ENCODE results near the gene EGLN3.
"Not testable (repeated sequence)": the region's sequence is repeated elsewhere in the genome, so short reads cannot be mapped to it uniquely, and the experiment has no call there.

EGLN3 gene

DNA sequence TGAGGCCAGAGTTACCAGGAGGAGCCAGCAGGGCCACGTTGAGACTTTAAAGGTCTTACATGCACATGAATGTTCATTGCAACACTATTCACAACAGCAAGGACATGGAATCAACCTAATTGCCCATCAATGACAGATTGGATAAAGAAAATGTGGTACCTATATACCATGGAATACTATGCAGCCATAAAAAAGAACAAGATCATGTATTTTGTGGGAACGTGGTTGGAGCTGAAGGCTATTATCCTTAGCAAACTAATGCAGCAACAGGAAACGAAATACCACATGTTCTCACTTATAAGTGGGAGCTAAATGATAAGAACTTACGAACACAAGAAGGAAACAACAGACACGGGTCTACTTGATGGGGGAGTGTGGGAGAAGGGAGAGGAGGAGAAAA is 11.6 kb upstream of the EGLN3 start:
- DNase-seq (ENCODE audit: low read depth in 2 of 2), result not testable (repeated sequence)

- no peak for DNase-seq (ENCODE audit: low read depth in 2 of 2)
These were observed 11.1 kb upstream of the EGLN3 start for GRCh38 chr14:33962016-33962415.

GRCh38 chr14:33959692-33960151 is 8.8 kb upstream of the EGLN3 start:
- no peak for DNase-seq (ENCODE audit: low read depth in 2 of 2)

GRCh38 chr14:33958605-33959226 is 7.8 kb upstream of the EGLN3 start:
- no peak for DNase-seq (ENCODE audit: low read depth in 2 of 2)

DNA sequence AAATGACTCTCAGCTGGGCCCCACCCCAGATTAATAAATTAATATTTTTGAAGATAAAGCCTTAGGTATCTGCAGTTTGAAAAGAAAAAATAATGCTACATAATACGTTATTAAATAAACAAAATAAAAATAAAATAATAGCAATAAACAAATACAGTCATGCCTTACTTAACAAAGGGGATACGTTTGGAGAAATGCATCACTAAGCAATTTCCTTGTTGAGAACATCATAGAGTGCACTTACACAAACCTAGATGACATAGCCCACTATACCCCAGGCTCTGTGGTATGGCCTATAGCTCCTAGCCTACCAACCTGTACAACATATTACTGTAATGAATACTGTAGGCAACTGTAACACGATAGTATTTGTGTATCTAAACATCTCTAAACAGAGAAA is 7.1 kb upstream of the EGLN3 start:
- DNase-seq (ENCODE audit: low read depth in 2 of 2), result no peak

GRCh38 chr14:33957299-33957698 is 6.4 kb upstream of the EGLN3 start:
- DNase-seq (ENCODE audit: low read depth in 2 of 2), result no peak

- DNase-seq (ENCODE audit: low read depth in 2 of 2), result no peak
These were observed 5.8 kb upstream of the EGLN3 start for GRCh38 chr14:33956640-33957039.

DNA sequence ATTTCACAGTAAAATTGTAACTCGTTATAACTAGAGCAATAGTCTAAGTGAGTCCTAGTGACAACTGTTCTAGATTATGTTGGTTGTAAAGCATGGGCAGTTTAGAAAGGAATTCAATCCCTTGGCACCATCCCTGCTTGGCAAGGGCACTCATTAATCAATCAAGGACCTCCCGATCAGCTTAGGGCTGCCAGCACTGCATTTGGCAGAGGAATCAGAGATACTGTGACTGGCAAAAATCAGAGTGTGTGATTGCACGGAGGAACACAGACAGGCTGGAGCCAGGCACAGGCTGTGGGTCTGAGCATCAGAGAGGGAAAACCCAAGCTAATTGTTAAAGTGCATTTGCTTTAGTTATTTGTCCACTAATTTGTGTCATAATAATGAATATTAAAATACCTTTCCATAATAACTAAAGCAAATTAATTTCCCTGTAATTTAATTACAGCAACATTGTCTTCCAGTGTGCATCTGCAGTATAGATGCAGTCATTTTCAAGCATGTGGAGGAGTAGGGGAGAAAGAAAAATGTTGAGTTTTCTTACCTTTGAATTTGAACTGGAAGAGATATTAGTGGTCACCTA is 3.2 kb upstream of the EGLN3 start:
- DNase-seq (ENCODE audit: low read depth in 2 of 2), result no peak

DNA sequence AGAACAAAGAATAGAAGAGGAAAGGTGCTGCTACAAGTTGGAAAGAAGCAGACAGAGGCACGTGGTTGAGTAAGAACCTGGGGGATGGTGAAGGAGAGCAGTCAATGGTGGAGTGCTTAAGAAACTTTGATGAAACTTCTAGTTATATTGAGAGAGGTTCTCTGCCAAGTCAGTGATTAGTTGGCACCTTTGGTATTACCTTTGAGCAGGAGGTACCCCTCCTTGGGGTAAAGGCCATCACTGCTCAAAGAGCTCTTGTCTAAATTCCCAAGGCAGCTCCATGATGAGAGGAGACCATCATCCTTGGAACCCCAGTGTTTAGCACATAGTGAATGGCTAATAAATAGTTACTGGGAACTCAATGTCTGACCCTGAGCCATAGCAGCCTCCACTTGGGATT is 1.7 kb upstream of the EGLN3 start:
- no peak for DNase-seq (ENCODE audit: low read depth in 2 of 2)

DNA sequence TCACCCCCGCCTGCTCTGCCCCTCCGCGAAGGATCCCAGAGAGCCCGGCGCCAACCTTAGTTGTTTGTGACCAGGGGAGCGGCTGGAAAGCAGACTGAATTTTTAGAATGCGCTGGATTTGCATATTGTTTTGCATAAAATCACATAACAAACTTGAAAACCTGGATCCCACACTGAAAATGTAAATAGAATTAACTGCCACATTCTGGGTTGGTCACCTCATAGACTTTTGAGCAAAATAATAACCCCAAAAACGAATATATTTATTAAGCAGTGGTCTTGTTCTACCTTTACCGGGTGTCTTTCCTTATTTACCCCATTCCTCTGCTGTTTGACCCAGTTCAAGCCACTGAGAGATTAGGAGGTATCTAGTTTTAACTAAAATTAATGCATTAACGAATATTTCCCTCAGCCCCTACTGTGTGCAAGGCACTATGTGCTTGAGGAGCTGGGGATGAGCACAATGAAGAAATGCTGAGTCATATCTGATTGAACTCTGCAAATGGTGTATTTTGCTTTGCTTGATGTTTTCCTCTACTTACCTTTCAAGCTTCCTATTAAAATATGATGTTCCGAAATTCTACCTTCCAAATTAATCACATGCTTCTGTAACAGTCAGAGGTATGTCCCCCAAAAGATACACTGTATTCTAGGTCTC is 438 bp upstream of the EGLN3 start:
- DNase-seq (ENCODE audit: low read depth in 2 of 2), result no peak

DNA sequence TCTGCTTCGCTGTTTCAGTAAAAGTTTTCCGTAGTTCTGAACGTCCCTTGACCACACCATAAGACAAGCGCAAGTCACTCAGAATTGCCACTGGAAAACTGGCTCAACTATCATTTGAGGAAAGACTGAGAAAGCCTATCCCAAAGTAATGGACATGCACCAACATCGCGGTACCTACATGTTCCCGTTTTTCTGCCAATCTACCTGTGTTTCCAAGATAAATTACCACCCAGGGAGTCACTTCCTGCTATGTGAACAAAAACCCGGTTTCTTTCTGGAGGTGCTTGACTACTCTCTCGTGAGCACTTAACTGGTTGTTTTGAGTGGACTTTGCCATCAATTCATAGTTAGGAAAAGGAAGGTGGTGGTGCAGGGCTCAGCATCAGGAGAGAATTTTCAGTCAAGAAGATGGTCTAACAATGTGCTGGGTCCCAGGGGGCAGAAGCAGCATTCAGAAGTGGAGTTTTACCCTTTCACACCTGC is 1.4 kb downstream of the EGLN3 start:
- no peak for DNase-seq (ENCODE audit: low read depth in 2 of 2)

GRCh38 chr14:33948869-33949408 is 1.9 kb downstream of the EGLN3 start:
- no peak for DNase-seq (ENCODE audit: low read depth in 2 of 2)

DNA sequence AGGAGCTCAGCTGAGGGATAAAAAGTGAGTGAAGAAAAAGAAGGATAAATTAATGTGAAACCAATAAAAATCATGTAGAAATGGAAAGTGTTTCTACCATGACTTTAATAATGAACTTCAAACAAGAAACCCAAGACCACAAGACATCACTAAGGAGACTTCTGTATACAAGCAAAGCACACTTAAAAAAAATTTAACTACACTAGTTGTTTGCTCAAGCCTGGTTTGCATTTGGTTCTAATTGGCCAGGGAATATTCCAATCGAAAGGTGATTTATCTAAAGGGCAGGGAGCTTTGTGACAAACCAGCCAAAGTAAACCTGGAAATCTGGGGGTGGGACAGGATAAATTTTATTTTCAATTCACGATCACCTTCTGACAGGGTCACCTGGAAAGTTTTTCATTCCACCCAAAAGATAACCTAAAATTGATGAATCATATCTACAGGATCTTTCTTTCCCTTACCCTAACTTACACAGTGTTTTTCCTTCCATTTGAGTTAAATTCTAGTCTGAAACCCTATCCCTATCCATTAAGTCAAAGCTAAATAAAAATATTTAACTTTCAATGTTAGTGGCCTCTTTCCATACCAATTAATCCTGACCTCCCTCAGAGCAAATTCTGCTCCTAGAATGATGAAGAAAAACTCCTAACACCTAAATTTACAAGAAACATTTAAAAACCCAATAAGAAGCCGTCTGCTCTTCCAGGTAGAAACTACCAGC is 2.6 kb downstream of the EGLN3 start:
- no peak for DNase-seq (ENCODE audit: low read depth in 2 of 2)

DNA sequence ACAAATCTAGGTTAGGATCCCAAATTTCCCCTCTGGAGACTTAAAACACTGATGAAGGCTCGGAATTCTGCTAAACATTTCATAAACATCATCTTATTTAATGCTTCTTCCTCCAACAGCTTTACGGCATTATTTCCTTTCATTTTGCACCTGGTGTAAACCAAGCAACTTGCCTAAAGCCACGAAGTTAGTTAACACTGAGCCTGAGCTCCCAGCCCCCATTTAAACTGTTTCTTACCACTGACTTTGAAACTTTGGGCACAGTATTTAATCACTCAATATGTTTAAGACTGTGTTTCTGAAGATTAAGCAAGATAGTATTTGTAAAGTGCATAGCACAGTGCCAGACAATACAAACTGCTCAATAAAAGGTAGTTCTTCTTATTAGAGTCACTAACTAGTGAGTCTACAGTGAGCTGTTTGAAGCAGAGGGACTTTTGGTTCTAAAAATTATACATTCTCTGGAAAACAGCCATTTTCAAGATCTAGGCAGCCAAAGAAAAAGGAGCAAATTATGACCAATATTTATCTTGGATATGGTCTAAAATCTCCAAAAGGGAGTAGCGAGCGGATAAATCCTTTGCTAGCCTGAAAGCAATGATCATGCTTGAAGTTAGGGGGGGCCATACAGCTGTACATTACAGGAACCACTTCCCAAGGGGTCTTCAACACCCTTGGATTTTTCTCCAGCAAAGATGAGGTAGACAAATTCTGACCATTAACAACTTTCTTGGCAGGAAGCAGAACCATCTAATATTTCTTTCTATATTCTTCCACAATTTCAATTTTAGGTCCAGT is 4.0 kb downstream of the EGLN3 start:
- DNase-seq (ENCODE audit: low read depth in 2 of 2), result no peak

DNA sequence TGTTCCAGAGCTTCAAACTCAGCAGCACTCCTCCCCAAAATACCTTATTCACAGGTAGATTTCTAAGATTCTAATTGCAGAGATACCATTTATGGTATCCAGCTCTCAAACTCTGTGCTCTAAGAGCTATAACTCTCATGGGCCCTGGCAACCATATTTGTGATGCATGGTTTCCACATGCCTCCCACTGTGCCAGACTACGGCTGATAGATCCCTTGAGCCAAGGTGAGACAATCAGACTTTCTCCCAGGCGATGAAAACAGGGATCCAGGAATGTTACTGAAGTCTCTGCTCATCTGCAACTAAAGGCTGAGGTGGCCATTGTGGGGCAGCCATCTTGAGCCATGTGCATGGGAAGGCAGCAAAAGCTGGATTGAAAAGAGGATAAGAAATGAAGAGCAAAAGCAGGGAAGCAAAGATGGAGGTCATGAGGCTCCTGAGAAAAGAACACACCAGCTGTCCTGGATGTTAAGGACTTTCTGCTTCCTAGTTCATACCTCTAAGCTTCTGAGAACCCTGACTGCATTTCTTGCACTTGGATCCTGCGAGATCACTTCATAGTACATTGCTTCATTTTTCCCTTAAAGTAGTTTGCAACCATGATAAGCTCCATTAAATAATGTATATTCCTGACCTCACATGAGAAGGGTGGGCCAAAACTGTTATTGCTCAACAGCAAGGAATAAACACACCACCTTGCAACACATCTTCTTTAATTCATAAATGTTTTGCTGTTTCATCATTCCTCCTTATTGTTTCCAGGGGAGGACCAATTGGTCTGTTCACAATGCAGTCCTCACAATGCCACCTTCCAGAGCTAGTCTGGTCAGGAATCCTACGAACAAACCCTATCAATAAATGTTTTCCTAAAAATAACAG is 5.4 kb downstream of the EGLN3 start:
- no peak for DNase-seq (ENCODE audit: low read depth in 2 of 2)

DNA sequence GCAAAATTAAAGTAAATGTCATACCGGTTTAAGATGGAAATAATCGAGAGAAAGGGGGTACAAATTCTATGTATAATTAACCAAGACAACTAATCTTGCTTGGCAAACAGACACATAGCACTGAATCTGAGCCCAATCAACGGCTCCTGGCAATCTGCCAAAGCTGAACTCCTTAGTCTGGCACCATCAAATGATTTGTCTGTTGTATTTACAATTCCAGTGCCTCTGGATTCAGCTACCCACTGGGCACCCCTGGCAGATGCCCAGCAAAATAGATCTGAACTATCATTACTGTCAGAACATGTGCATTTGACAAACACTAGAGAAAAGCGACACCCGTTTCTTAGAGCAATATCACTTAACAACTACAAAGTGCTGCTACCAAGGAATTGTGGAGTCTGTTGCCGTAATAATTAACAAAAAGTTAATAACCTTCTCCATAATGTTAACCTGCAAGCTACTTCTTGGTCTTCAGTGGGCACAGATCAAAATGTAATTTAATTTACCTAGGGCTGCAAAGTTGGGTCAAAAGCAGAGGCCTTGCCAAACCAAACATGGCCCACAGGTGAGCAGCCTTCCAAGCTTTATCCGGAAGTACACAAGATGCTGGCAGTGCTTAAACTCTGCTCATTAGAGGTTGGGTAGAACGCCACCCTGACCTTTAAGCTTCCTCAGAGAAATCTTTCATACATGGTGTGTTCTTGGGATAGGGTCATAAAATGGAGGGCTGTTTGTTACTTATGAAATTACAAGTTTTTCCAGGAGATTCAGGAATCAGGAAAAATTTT is 7.6 kb downstream of the EGLN3 start:
- no peak for DNase-seq (ENCODE audit: low read depth in 2 of 2)

GRCh38 chr14:33941718-33942117 is 9.2 kb downstream of the EGLN3 start:
- no peak for DNase-seq (ENCODE audit: low read depth in 2 of 2)

- DNase-seq (ENCODE audit: low read depth in 2 of 2), result no peak
These were observed 10.3 kb downstream of the EGLN3 start for GRCh38 chr14:33940561-33941011.

GRCh38 chr14:33938131-33938949 is 12.5 kb downstream of the EGLN3 start:
- DNase-seq (ENCODE audit: low read depth in 2 of 2), result no peak

All from stimulated activated CD8-positive, alpha-beta memory T cell treated with anti-CD3 and anti-CD28 coated beads, Interleukin-15, amount 100 ng/mL, for 4 hours (primary cell).